CD4-positive, CD25-positive, alpha-beta regulatory T cell (primary cell): ENCODE data around the gene GALNT10. TPM values are rescaled to one million over a fixed set of nuclear protein-coding genes. Genes with fewer than 3 reads are reported as not detected.

Source experiments
- ATAC-seq, 2 donors: fragments of 150-1000 bp; cut with Tn5 transposase; one replicate each; pipeline ENCODE4 v1.10.0; 2021; ENCODE audit warnings: low read depth in 2 of 2, moderate number of reproducible peaks in 2 of 2, moderate library complexity in 1 of 2
- DNase-seq, 3 donors: peaks; one replicate each; pipeline versions ENCODE4 v3.0.0 to v3.0.0-alpha.2; 2012 to 2022; ENCODE audit warnings: mixed read lengths in 1 of 3
- H3K27ac ChIP-seq: one replicate; pipeline ENCODE4 v1.7.0; 2013; ENCODE audit warnings: mild to moderate bottlenecking, low read length; ENCODE audit not compliant: insufficient read depth, poor library complexity, severe bottlenecking
- H3K27me3 ChIP-seq: one replicate; pipeline ENCODE4 v1.7.0; 2013; ENCODE audit warnings: low read length; ENCODE audit not compliant: control insufficient read depth, insufficient read depth
- H3K36me3 ChIP-seq: one replicate; pipeline ENCODE4 v1.7.0; 2013; ENCODE audit warnings: mild to moderate bottlenecking, low read length, moderate library complexity; ENCODE audit not compliant: control insufficient read depth, insufficient read depth
- H3K4me1 ChIP-seq: 2 replicates; pipeline ENCODE4 v1.7.0; 2013; ENCODE audit warnings: mild to moderate bottlenecking, low read length; ENCODE audit not compliant: insufficient read depth, control insufficient read depth, poor library complexity, severe bottlenecking
- H3K4me3 ChIP-seq: one replicate; pipeline ENCODE4 v1.7.0; 2013; ENCODE audit warnings: low read depth, mild to moderate bottlenecking, low read length, moderate library complexity
- H3K9me3 ChIP-seq, 2 experiments: 1 replicate in 1 of 2; 2 replicates in 1 of 2; pipeline ENCODE4 v1.7.0; 2013; ENCODE audit warnings: low read length in 2 of 2, mild to moderate bottlenecking in 1 of 2, moderate library complexity in 1 of 2; ENCODE audit not compliant: control insufficient read depth in 2 of 2
- H3K27ac Mint-ChIP-seq, 3 donors: one replicate each; pipeline ENCODE4 v1.8.0; 2020 to 2022; ENCODE audit warnings: mild to moderate bottlenecking in 3 of 3, mixed read lengths in 3 of 3, moderate library complexity in 2 of 3
- H3K27me3 Mint-ChIP-seq: one replicate; pipeline ENCODE4 v1.8.0; 2022; ENCODE audit warnings: mild to moderate bottlenecking, mixed read lengths
- H3K36me3 Mint-ChIP-seq: one replicate; pipeline ENCODE4 v1.8.0; 2020; ENCODE audit warnings: mixed read lengths
- H3K4me1 Mint-ChIP-seq, 4 donors: one replicate each; pipeline ENCODE4 v1.8.0; 2020 to 2022; ENCODE audit warnings: mixed read lengths in 4 of 4, mild to moderate bottlenecking in 1 of 4
- H3K4me3 Mint-ChIP-seq, 4 donors: one replicate each; pipeline ENCODE4 v1.8.0; 2020 to 2022; ENCODE audit warnings: mild to moderate bottlenecking in 4 of 4, mixed read lengths in 4 of 4, moderate library complexity in 3 of 4
- H3K9me3 Mint-ChIP-seq, 7 donors: one replicate each; pipeline ENCODE4 v1.8.0; 2020 to 2022; ENCODE audit warnings: mixed read lengths in 7 of 7, mild to moderate bottlenecking in 3 of 7, moderate library complexity in 2 of 7
- polyA plus RNA-seq, 4 donors: library from polyadenylated mRNA; unstranded; fragments of 300-500 nt; fragmentation: Illumina TruSeq; gene quantifications; one replicate each; pipeline ENCODE4 v1.2.3, GENCODE V29; 2021
- total RNA-seq: library from RNA; stranded (reverse); gene quantifications from one replicate; pipeline ENCODE4 v1.2.3, GENCODE V29; 2022

The GALNT10 gene
- total and polyA plus RNA-seq, 5 donors from 2014 or later = 8.4 to 43.4 (median 15.9) TPM

- Mint-ChIP-seq H3K27me3 (no peaks in the 10 kb centered on the region), H3K36me3 (peaks cover 20% of the 10 kb centered on the region), H3K9me3 (peaks cover 0 to 7% (median 2%) of the 10 kb centered on the region in 7 donors), H3K4me1 (peaks cover 16 to 39% (median 20%) of the 10 kb centered on the region in 4 donors), H3K4me3 (no peak overlapping the region), H3K27ac (peak overlapping the region in 1 of 3 donors; percentile 45)
- DNase-seq = no peak
- ATAC-seq = no peak
- Histone ChIP-seq H3K36me3 (no peaks in the 10 kb centered on the region), H3K4me1 (no peaks in the 10 kb centered on the region), H3K27ac (no peak overlapping the region), H3K9me3 (peaks cover 0 to 5% of the 10 kb centered on the region in 2 experiments), H3K4me3 (no peak overlapping the region), H3K27me3 (no peaks in the 10 kb centered on the region)
These were observed 59.3 kb downstream of the GALNT10 start for GRCh38 chr5:154249826-154250225.

GRCh38 chr5:154251529-154251928 is 61.0 kb downstream of the GALNT10 start:
- no peaks in the 10 kb centered on the region for H3K27me3 Mint-ChIP-seq
- H3K9me3 Mint-ChIP-seq = peaks cover 0 to 7% (median 3%) of the 10 kb centered on the region in 7 donors
- H3K36me3 Mint-ChIP-seq = peaks cover 24% of the 10 kb centered on the region
- peaks cover 16 to 48% (median 22%) of the 10 kb centered on the region in 4 donors for H3K4me1 Mint-ChIP-seq
- no peak for ATAC-seq
- Histone ChIP-seq H3K27ac (no peak overlapping the region), H3K36me3 (no peaks in the 10 kb centered on the region), H3K9me3 (peaks cover 0 to 5% of the 10 kb centered on the region in 2 experiments), H3K27me3 (no peaks in the 10 kb centered on the region), H3K4me3 (no peak overlapping the region), H3K4me1 (no peaks in the 10 kb centered on the region)
- H3K27ac Mint-ChIP-seq = no peak overlapping the region
- no peak for DNase-seq
- no peak overlapping the region for H3K4me3 Mint-ChIP-seq

- Histone ChIP-seq H3K36me3 (no peaks in the 10 kb centered on the region), H3K27me3 (no peaks in the 10 kb centered on the region), H3K9me3 (peaks cover 0 to 5% of the 10 kb centered on the region in 2 experiments), H3K27ac (no peak overlapping the region), H3K4me1 (no peaks in the 10 kb centered on the region), H3K4me3 (no peak overlapping the region)
- Mint-ChIP-seq H3K9me3 (peaks cover 0 to 7% (median 3%) of the 10 kb centered on the region in 7 donors), H3K36me3 (peaks cover 28% of the 10 kb centered on the region), H3K4me1 (peaks cover 16 to 46% (median 20%) of the 10 kb centered on the region in 4 donors), H3K27ac (no peak overlapping the region), H3K27me3 (no peaks in the 10 kb centered on the region), H3K4me3 (no peak overlapping the region)
- no peak for ATAC-seq
- DNase-seq = no peak
These were observed 63.3 kb downstream of the GALNT10 start for GRCh38 chr5:154253807-154254206.

- Mint-ChIP-seq H3K9me3 (peaks cover 0 to 7% (median 3%) of the 10 kb centered on the region in 7 donors), H3K4me1 (peaks cover 17 to 50% (median 23%) of the 10 kb centered on the region in 4 donors), H3K4me3 (no peak overlapping the region), H3K27me3 (no peaks in the 10 kb centered on the region), H3K36me3 (peaks cover 28% of the 10 kb centered on the region), H3K27ac (no peak overlapping the region)
- ATAC-seq (no peak), DNase-seq (no peak)
- H3K4me3 ChIP-seq = no peak overlapping the region
- H3K9me3 ChIP-seq = peaks cover 0 to 5% of the 10 kb centered on the region in 2 experiments
- H3K4me1 ChIP-seq = no peaks in the 10 kb centered on the region
- no peaks in the 10 kb centered on the region for H3K27me3 ChIP-seq
- no peak overlapping the region for H3K27ac ChIP-seq
- H3K36me3 ChIP-seq = no peaks in the 10 kb centered on the region
These were observed 64.4 kb downstream of the GALNT10 start for GRCh38 chr5:154254896-154255295.

- Mint-ChIP-seq H3K4me1 (peaks cover 15 to 47% (median 22%) of the 10 kb centered on the region in 4 donors), H3K36me3 (peaks cover 28% of the 10 kb centered on the region), H3K27ac (no peak overlapping the region), H3K9me3 (peaks cover 0 to 5% (median 3%) of the 10 kb centered on the region in 7 donors), H3K27me3 (no peaks in the 10 kb centered on the region), H3K4me3 (no peak overlapping the region)
- DNase-seq (no peak), ATAC-seq (no peak)
- Histone ChIP-seq H3K27me3 (no peaks in the 10 kb centered on the region), H3K9me3 (peaks cover 0 to 3% of the 10 kb centered on the region in 2 experiments), H3K4me1 (no peaks in the 10 kb centered on the region), H3K4me3 (no peak overlapping the region), H3K27ac (no peak overlapping the region), H3K36me3 (no peaks in the 10 kb centered on the region)
These were observed 66.5 kb downstream of the GALNT10 start for GRCh38 chr5:154257046-154257445.

GRCh38 chr5:154258531-154259217 is 68.1 kb downstream of the GALNT10 start:
- Histone ChIP-seq H3K36me3 (peaks cover 2% of the 10 kb centered on the region), H3K4me1 (no peaks in the 10 kb centered on the region), H3K27ac (no peak overlapping the region), H3K9me3 (no peaks in the 10 kb centered on the region), H3K4me3 (no peak overlapping the region), H3K27me3 (no peaks in the 10 kb centered on the region)
- no peak for ATAC-seq
- Mint-ChIP-seq H3K4me1 (peaks cover 4 to 38% (median 14%) of the 10 kb centered on the region in 4 donors), H3K9me3 (peaks cover 0 to 1% (median 0%) of the 10 kb centered on the region in 7 donors), H3K36me3 (peaks cover 26% of the 10 kb centered on the region), H3K4me3 (no peak overlapping the region), H3K27ac (peak overlapping the region in 1 of 3 donors; percentile 8), H3K27me3 (no peaks in the 10 kb centered on the region)
- DNase-seq = no peak

- Histone ChIP-seq H3K27me3 (no peaks in the 10 kb centered on the region), H3K4me3 (no peak overlapping the region), H3K9me3 (no peaks in the 10 kb centered on the region), H3K27ac (no peak overlapping the region), H3K4me1 (no peaks in the 10 kb centered on the region), H3K36me3 (peaks cover 2% of the 10 kb centered on the region)
- Mint-ChIP-seq H3K4me1 (peaks cover 0 to 24% (median 12%) of the 10 kb centered on the region in 4 donors), H3K27me3 (no peaks in the 10 kb centered on the region), H3K27ac (no peak overlapping the region), H3K4me3 (no peak overlapping the region), H3K36me3 (peaks cover 11% of the 10 kb centered on the region), H3K9me3 (no peaks in the 10 kb centered on the region)
- DNase-seq (no peak), ATAC-seq (no peak)
These were observed 69.8 kb downstream of the GALNT10 start for GRCh38 chr5:154260224-154260927.
